ENCODE results near the gene FAM240A. TPM values are rescaled to one million over a fixed set of nuclear protein-coding genes. Genes with fewer than 3 reads are reported as not detected.

FAM240A gene
- total and polyA plus RNA-seq, 2 donors (not counting 1 experiment from before 2014, with no cell fraction given), result not detected

- Histone ChIP-seq H3K27ac (ENCODE audit: low read length in 2 of 2) (no peak overlapping the region), H3K9ac (ENCODE audit: low read length) (no peak overlapping the region), H4K20me1 (ENCODE audit: control insufficient read depth, insufficient read depth, low read length, poor library complexity, severe bottlenecking) (no peaks in the 10 kb centered on the region), H3K4me3 (ENCODE audit: control extremely low read depth in 1 of 5, extremely low read depth in 1 of 5, insufficient read depth in 1 of 5, low read depth in 2 of 5, low read length in 4 of 5) (no peak overlapping the region), H3K27me3 (replicated peaks in 1 of 4; ENCODE audit: control extremely low read depth in 1 of 4, control insufficient read depth in 3 of 4, insufficient read depth in 4 of 4, low read length in 3 of 4) (peaks cover 0 to 3% (median 2%) of the 10 kb centered on the region in 4 experiments), H3K36me3 (replicated peaks in 1 of 2; ENCODE audit: control extremely low read depth in 1 of 2, control insufficient read depth in 1 of 2, extremely low read depth in 1 of 2, insufficient read depth in 2 of 2, low read length in 1 of 2) (no peaks in the 10 kb centered on the region), H3K4me1 (ENCODE audit: control insufficient read depth in 2 of 2, insufficient read depth in 2 of 2, low read length in 2 of 2) (no peaks in the 10 kb centered on the region), H3K79me2 (ENCODE audit: control insufficient read depth, insufficient read depth, low read length) (no peaks in the 10 kb centered on the region), H3K9me3 (ENCODE audit: control extremely low read depth in 1 of 3, control insufficient read depth in 2 of 3, insufficient read depth in 1 of 3, low read length in 2 of 3) (peaks cover 0 to 5% (median 0%) of the 10 kb centered on the region in 3 donors), H2AFZ (ENCODE audit: insufficient read depth, low read depth, low read length, poor library complexity, severe bottlenecking) (no peak overlapping the region), H3K4me2 (replicated peaks; ENCODE audit: low read depth, low read length, poor library complexity, severe bottlenecking) (no peak overlapping the region)
- ChIA-PET POLR2A (no interaction called here), CTCF (no interaction called here)
- ATAC-seq (ENCODE audit: low read depth), result no peak
- Mint-ChIP-seq H3K27me3 (peaks cover 46% of the 10 kb centered on the region), H3K4me3 (no peak overlapping the region), H3K4me1 (no peaks in the 10 kb centered on the region), H3K27ac (no peak overlapping the region), H3K9me3 (ENCODE audit: insufficient read depth) (peaks cover 9% of the 10 kb centered on the region)
- intact Hi-C loops (cut with micrococcal nuclease), result no loop called here
- no peak for TF ChIP-seq CTCF (IDR thresholded peaks at IDR 0.05)
- TF ChIP-seq EZH2 (IDR thresholded peaks at IDR 0.05; ENCODE audit: borderline replicate concordance, insufficient read depth, low read depth, low read length, poor library complexity, severe bottlenecking), result no peak
- WGBS (ENCODE audit: insufficient coverage), result no CpG with 5 or more reads among the region's 3 CpGs
- no peak for DNase-seq
Measured at GRCh38 chr3:46649436-46649835, 37.1 kb downstream of the FAM240A start.

- intact Hi-C loops (cut with micrococcal nuclease), result no loop called here
- Histone ChIP-seq H3K79me2 (ENCODE audit: control insufficient read depth, insufficient read depth, low read length) (no peaks in the 10 kb centered on the region), H3K27ac (ENCODE audit: low read length in 2 of 2) (no peak overlapping the region), H3K4me2 (replicated peaks; ENCODE audit: low read depth, low read length, poor library complexity, severe bottlenecking) (no peak overlapping the region), H3K27me3 (replicated peaks in 1 of 4; ENCODE audit: control extremely low read depth in 1 of 4, control insufficient read depth in 3 of 4, insufficient read depth in 4 of 4, low read length in 3 of 4) (peaks cover 0 to 3% (median 0%) of the 10 kb centered on the region in 4 experiments), H3K9me3 (ENCODE audit: control extremely low read depth in 1 of 3, control insufficient read depth in 2 of 3, insufficient read depth in 1 of 3, low read length in 2 of 3) (peaks cover 0 to 5% (median 4%) of the 10 kb centered on the region in 3 donors), H3K9ac (ENCODE audit: low read length) (no peak overlapping the region), H2AFZ (ENCODE audit: insufficient read depth, low read depth, low read length, poor library complexity, severe bottlenecking) (no peak overlapping the region), H4K20me1 (ENCODE audit: control insufficient read depth, insufficient read depth, low read length, poor library complexity, severe bottlenecking) (no peaks in the 10 kb centered on the region), H3K36me3 (replicated peaks in 1 of 2; ENCODE audit: control extremely low read depth in 1 of 2, control insufficient read depth in 1 of 2, extremely low read depth in 1 of 2, insufficient read depth in 2 of 2, low read length in 1 of 2) (no peaks in the 10 kb centered on the region), H3K4me1 (ENCODE audit: control insufficient read depth in 2 of 2, insufficient read depth in 2 of 2, low read length in 2 of 2) (no peaks in the 10 kb centered on the region), H3K4me3 (ENCODE audit: control extremely low read depth in 1 of 5, extremely low read depth in 1 of 5, insufficient read depth in 1 of 5, low read depth in 2 of 5, low read length in 4 of 5) (no peak overlapping the region)
- DNase-seq, result no peak
- Mint-ChIP-seq H3K27me3 (peaks cover 44% of the 10 kb centered on the region), H3K9me3 (ENCODE audit: insufficient read depth) (peaks cover 11% of the 10 kb centered on the region), H3K4me3 (no peak overlapping the region), H3K27ac (no peak overlapping the region), H3K4me1 (peaks cover 8% of the 10 kb centered on the region)
- POLR2A ChIA-PET, result no interaction called here
- CTCF ChIA-PET, result interaction anchor here (0.9 kb wide), 1 partner anchor 165 kb away, joined by 3 read pairs; no protein-coding TSS in a partner anchor
- TF ChIP-seq CTCF (IDR thresholded peaks at IDR 0.05), result no peak
- TF ChIP-seq EZH2 (IDR thresholded peaks at IDR 0.05; ENCODE audit: borderline replicate concordance, insufficient read depth, low read depth, low read length, poor library complexity, severe bottlenecking), result no peak
- WGBS (ENCODE audit: insufficient coverage), result no CpG with 5 or more reads among the region's 1 CpG
- ATAC-seq (ENCODE audit: low read depth), result no peak
Measured at GRCh38 chr3:46651084-46651483, 38.8 kb downstream of the FAM240A start.

Data from B cell (primary cell).